ENCODE results near the gene LRFN2. TPM values are rescaled to one million over a fixed set of nuclear protein-coding genes. Genes with fewer than 3 reads are reported as not detected.

Gene LRFN2
- total and polyA plus RNA-seq, 2 of the 8 experiments (the other 6 are each of a cell fraction or from before 2014, with no cell fraction given), result 2.3 TPM

DNA sequence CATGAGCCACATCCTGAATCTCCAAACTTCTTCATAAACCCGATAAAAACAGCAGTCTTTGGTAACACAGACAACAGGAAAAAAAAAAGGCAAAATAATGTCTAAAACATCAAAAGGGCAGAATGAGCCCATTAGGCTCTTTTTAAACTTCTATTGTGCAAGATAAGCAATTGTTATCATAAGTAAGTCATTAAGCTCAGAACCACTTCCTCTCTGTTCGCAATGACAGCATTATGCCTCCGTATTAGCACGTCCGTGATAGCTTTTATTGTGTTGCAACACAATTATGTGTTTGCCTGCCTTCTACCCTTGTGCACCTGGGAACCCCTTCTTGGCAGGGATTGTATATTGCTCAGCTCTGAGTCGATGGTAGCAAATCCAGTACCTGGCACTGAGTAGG is 147.1 kb downstream of the LRFN2 start:
- Histone ChIP-seq H4K5ac (ENCODE audit: insufficient read length, low read depth, low read length) (no peak overlapping the region), H3K9ac (replicated peaks in 1 of 4; ENCODE audit: extremely low read depth in 1 of 4, low read depth in 3 of 4, low read length in 3 of 4) (no peak overlapping the region; a peak in 1 of 7 replicates), H3K36me3 (ENCODE audit: control insufficient read depth in 2 of 4, insufficient read depth in 4 of 4, low read length in 3 of 4) (no peaks in the 10 kb centered on the region), H3K14ac (ENCODE audit: insufficient read length) (no peak overlapping the region), H3K23me2 (ENCODE audit: low read depth, low read length) (0 out of 2 replicates have a peak, but pooled peaks cover 2% of the 10 kb centered on the region), H3K79me2 (ENCODE audit: control insufficient read depth in 1 of 2, insufficient read depth in 2 of 2, low read length in 2 of 2) (no peaks in the 10 kb centered on the region), H2BK20ac (ENCODE audit: low read length) (no peak overlapping the region), H3K27ac (ENCODE audit: low read depth, low read length) (no peak overlapping the region), H2BK12ac (ENCODE audit: low read depth, low read length) (peak overlapping the region; percentile 33; the same call in 1 of the 2 replicates), H3K9me3 (ENCODE audit: insufficient read depth in 2 of 2, low read depth in 1 of 2, low read length in 1 of 2) (peaks cover 5 to 10% of the 10 kb centered on the region in 2 experiments), H4K8ac (ENCODE audit: extremely low read depth, insufficient read depth, low read length) (no peak overlapping the region), H3K4me3 (ENCODE audit: extremely low read depth in 1 of 4, insufficient read depth in 2 of 4, low read depth in 3 of 4, low read length in 4 of 4) (no peak overlapping the region), H3K23ac (ENCODE audit: insufficient read length) (no peak overlapping the region), H2BK5ac (ENCODE audit: low read depth, low read length) (no peak overlapping the region), H2AK5ac (ENCODE audit: low read depth, low read length) (no peak overlapping the region), H3K4ac (replicated peaks; ENCODE audit: insufficient read length, low read depth, low read length) (no peak overlapping the region), H3K27me3 (replicated peaks in 1 of 4; ENCODE audit: control insufficient read depth in 3 of 4, extremely low read depth in 1 of 4, insufficient read depth in 3 of 4, low read length in 3 of 4) (no peaks in the 10 kb centered on the region), H4K91ac (replicated peaks; ENCODE audit: insufficient read length, low read length) (no peak overlapping the region), H2BK120ac (replicated peaks; ENCODE audit: low read depth, low read length) (no peak overlapping the region), H3K4me1 (replicated peaks in 1 of 4; ENCODE audit: control insufficient read depth in 3 of 4, insufficient read depth in 4 of 4, low read length in 3 of 4) (peaks cover 0 to 2% (median 0%) of the 10 kb centered on the region in 4 experiments; a peak in 2 of 7 replicates), H3K4me2 (ENCODE audit: insufficient read depth in 1 of 2, low read depth in 2 of 2, low read length in 2 of 2) (no peak overlapping the region), H2AFZ (ENCODE audit: low read length) (no peak overlapping the region), H3K56ac (replicated peaks; ENCODE audit: insufficient read length, low read depth, low read length) (no peak overlapping the region), H3K18ac (ENCODE audit: extremely low read depth, low read length) (no peak overlapping the region), H4K20me1 (replicated peaks in 1 of 2; ENCODE audit: control insufficient read depth in 1 of 2, insufficient read depth in 2 of 2, low read length in 2 of 2) (no peaks in the 10 kb centered on the region), H2BK15ac (ENCODE audit: low read length) (no peak overlapping the region), H3K79me1 (ENCODE audit: low read depth, low read length) (no peaks in the 10 kb centered on the region)
- FAIRE-seq (no peak), DNase-seq (ENCODE audit: low read depth in 1 of 2, low spot score in 2 of 2) (no peak)
- CTCF ChIA-PET (ENCODE audit: partially characterized antibody), result interaction anchor here (1.1 kb wide), 1 partner anchor 111 kb away, joined by 5 read pairs; no protein-coding TSS in a partner anchor
- 90% methylated on average over 6 of the region's 6 CpGs; no CpG with 5 or more reads in 1 of the 2 experiments for WGBS, 2 experiments (ENCODE audit: extremely low coverage in 1 of 2, insufficient coverage in 1 of 2, insufficient read length in 1 of 2, insufficient replicate concordance in 2 of 2, low coverage in 1 of 2, low lambda C conversion rate in 2 of 2, missing lambda C conversion rate in 1 of 2)
- TF ChIP-seq NANOG (IDR thresholded peaks at IDR 0.05; ENCODE audit: insufficient read depth, low read depth, low read length, poor library complexity, severe bottlenecking) (no peak), CBX8 (IDR thresholded peaks at IDR 0.05; ENCODE audit: borderline replicate concordance, low read depth, low read length) (no peak)
- POLR2A ChIA-PET (ENCODE audit: partially characterized antibody), result no interaction called here

Data from H1 (cell line).